OCI-LY7 (cell line): ENCODE measurements around the gene HCAR1.
"Not testable (repeated sequence)": the region's sequence is repeated elsewhere in the genome, so short reads cannot be mapped to it uniquely, and the experiment has no call there.

Experiments
- EZH2phosphoT487 ChIP-seq: fragments of 200-600 bp; sonication (generic); IDR thresholded peaks from 2 replicates; pipeline ENCODE4 v1.6.1; 2018; ENCODE audit warnings: low read depth, borderline replicate concordance, mild to moderate bottlenecking, mixed run types, antibody characterized with exemption, low read length, moderate library complexity, mixed read lengths
- TF ChIP-seq, protein P1 (sequence below): fragments of 200-600 bp; sonication (generic); conservative IDR thresholded peaks from 2 replicates; pipeline ENCODE4 v1.5.1; 2014; ENCODE audit warnings: mild to moderate bottlenecking, antibody characterized with exemption, low read length, moderate library complexity, mixed read lengths

GRCh38 chr12:122700038-122700710 lies 30.5 kb downstream of the HCAR1 start:
- TF ChIP-seq, protein P1, sequence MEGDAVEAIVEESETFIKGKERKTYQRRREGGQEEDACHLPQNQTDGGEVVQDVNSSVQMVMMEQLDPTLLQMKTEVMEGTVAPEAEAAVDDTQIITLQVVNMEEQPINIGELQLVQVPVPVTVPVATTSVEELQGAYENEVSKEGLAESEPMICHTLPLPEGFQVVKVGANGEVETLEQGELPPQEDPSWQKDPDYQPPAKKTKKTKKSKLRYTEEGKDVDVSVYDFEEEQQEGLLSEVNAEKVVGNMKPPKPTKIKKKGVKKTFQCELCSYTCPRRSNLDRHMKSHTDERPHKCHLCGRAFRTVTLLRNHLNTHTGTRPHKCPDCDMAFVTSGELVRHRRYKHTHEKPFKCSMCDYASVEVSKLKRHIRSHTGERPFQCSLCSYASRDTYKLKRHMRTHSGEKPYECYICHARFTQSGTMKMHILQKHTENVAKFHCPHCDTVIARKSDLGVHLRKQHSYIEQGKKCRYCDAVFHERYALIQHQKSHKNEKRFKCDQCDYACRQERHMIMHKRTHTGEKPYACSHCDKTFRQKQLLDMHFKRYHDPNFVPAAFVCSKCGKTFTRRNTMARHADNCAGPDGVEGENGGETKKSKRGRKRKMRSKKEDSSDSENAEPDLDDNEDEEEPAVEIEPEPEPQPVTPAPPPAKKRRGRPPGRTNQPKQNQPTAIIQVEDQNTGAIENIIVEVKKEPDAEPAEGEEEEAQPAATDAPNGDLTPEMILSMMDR = not testable (repeated sequence)
- TF ChIP-seq EZH2phosphoT487 = not testable (repeated sequence)
